NCI-H345 treated with DMSO at 0.1 percent for 48 hours (cell line): ENCODE data around the gene CENPS.

Experiments used
- DNase-seq: peaks from one replicate; lab custom pipeline; 2025; ENCODE audit not compliant: unreplicated experiment; lab: John Stamatoyannopoulos, UW

CENPS gene

DNA sequence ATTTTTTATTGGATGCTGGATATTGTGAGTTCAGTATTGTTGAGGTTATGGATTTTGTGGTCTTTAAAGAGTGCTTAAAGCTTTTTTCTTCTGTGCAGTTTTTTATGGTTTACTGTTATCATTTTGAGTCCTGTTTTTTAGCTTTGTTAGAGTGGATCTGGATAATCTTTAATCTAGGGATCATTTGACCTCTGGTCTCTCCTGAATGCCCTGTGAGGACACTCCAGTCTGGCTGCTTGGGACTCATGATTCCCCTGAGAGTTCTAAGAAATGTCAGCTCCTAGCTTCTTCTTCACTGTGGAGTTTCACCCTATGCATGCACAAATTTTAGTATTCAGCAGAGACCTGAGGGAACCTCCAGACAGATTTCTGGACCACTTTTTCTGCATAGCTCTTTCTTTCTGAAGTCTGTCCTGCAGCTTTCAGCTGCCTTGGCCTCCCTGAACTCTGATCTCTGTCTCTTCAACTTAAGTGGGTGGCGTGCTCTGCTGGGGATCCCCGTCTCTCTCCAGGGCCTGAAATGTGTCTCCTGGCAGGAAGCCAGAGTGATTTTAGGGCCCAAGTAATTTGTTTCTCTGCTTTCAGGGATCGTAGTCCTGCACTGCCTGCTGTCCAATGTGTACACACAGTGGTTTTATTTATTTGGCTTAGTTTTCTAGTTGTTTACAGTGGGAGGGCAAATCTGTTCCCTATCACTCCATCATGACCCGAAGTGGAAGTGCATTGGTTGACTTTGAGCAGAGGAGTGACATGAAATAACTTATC lies 59.2 kb downstream of the CENPS start:
- no peak for DNase-seq

DNA sequence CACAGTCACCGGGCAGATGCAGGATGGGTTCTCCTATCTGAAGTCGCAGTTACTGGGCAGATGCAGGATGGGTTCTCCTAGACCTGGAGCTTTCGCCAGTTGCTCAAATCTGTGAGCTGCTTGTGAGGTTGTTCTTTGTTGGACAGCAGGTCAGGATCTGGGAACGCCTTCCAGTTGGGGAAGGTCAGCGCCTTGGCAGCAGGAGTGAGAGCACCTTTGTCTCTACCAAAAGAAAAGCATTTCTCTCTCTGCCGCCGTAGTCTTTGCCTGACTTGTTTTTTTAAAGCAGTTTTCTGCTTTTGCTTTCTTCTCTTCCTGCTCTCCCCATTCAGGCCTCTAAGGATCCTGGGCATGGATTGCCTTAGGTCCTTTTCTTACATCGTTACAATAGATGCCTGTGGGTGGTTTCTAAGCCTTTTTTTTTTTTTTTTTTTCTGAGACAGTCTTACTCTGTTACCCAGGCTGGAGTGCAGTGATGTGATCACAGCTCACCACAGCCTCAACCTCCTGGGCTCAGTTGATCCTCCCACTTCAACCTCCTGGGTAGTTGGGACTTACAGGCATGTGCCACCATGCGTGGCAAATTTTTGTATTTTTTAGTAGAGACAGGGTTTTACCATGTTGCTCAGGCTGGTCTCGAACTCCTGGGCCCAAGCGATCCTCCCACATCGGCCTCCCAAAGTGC lies 60.2 kb downstream of the CENPS start:
- DNase-seq = no peak
